ENCODE data around the gene ADAM15. TPM values are rescaled to one million over a fixed set of nuclear protein-coding genes. Genes with fewer than 3 reads are reported as not detected.

The ADAM15 gene
- total RNA-seq, 4 donors from 2014 or later, result 135 to 194 (median 183) TPM

DNA sequence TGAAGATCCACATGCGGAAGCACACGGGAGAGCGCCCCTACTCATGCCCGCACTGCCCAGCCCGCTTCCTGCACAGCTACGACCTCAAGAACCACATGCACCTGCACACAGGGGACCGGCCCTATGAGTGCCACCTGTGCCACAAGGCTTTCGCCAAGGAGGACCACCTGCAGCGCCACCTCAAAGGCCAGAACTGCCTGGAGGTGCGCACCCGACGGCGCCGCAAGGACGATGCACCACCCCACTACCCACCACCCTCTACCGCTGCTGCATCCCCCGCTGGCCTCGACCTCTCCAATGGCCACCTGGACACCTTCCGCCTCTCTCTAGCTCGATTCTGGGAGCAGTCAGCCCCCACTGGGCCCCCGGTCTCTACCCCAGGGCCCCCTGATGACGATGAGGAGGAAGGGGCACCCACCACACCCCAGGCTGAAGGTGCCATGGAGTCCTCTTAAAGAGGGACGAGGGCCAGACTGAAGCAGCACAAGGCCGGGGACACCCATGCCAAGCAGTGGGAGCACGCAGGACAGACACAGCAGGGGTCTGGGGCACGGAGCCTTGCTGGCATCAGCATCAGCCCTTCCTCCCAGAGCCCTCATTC lies 34.8 kb upstream of the ADAM15 start:
- peak overlapping the region; percentile 85 to 99 (median 96) for H3K27ac ChIP-seq
- H3K4me1 ChIP-seq, result peaks cover 74 to 98% (median 80%) of the 10 kb centered on the region in 3 donors
- peak overlapping the region in 1 of 4 donors; percentile 68 for H3K4me3 ChIP-seq
- no peaks in the 10 kb centered on the region for H3K27me3 ChIP-seq
- intact Hi-C loops (cut with DNase I), result no loop called here
- TF ChIP-seq, protein P1, sequence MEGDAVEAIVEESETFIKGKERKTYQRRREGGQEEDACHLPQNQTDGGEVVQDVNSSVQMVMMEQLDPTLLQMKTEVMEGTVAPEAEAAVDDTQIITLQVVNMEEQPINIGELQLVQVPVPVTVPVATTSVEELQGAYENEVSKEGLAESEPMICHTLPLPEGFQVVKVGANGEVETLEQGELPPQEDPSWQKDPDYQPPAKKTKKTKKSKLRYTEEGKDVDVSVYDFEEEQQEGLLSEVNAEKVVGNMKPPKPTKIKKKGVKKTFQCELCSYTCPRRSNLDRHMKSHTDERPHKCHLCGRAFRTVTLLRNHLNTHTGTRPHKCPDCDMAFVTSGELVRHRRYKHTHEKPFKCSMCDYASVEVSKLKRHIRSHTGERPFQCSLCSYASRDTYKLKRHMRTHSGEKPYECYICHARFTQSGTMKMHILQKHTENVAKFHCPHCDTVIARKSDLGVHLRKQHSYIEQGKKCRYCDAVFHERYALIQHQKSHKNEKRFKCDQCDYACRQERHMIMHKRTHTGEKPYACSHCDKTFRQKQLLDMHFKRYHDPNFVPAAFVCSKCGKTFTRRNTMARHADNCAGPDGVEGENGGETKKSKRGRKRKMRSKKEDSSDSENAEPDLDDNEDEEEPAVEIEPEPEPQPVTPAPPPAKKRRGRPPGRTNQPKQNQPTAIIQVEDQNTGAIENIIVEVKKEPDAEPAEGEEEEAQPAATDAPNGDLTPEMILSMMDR (IDR thresholded peaks at IDR 0.05), result no peak
- no peak for TF ChIP-seq POLR2A (IDR thresholded peaks at IDR 0.05)
- no peaks in the 10 kb centered on the region for H3K9me3 ChIP-seq
- no peak for DNase-seq
- WGBS, 2 donors, result 72 to 83% methylated on average over 11 to 16 of the region's 26 CpGs
- peaks cover 16 to 59% (median 29%) of the 10 kb centered on the region in 3 donors for H3K36me3 ChIP-seq

DNA sequence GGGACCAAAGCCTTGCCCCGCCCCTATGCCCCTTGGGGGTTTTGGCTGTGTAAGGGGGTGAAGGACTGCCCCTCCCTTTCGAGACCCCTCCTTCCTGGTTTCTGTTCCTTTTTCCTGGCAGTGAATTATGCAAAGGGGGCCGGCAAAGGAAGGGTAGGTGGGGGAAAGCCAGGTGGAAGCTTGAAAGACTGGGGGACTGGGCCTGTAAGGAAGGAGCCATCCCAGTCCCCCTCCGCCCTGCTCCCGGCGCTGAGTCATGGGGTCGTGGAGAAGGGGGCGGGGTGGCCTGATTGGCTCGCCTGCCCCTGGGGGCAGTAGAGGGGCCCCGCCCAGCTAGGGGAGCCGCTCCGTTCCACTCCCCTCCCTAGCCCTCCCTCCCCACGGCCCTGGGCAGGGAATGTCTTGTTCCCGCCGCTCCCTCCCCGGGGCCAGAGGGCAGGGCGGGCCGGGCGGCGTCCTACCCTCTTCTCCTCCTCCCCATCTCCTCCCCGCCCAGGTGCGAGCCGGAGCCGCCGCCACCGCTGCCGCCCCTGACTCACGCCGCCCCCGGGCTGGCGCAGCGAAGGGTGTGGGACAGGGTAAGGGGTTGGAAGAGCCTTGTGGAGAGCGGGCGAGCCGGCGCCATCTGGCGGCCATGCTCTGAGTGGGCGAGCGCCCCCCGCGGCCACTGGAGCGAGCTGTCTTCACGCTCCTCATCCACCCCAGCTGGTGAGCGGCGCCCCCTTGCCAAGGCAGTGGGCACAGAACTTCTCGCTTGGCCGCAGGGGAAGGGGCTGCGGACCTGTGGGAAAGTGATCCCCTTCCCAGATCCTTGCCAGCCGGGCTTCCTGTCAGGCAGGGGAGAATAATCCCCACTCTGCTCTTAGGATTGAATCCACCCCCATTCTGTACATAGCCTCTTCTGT lies 33.8 kb upstream of the ADAM15 start:
- 2 to 5% methylated on average over 13 to 14 of the region's 49 CpGs for WGBS, 2 donors
- peak; percentile 52 for DNase-seq
- peak overlapping the region; percentile 21 to 68 (median 41) for H3K4me3 ChIP-seq
- no peaks in the 10 kb centered on the region for H3K27me3 ChIP-seq
- H3K9me3 ChIP-seq, result no peaks in the 10 kb centered on the region
- H3K4me1 ChIP-seq, result peaks cover 65 to 98% (median 70%) of the 10 kb centered on the region in 3 donors
- TF ChIP-seq POLR2A (IDR thresholded peaks at IDR 0.05), result peak in 2 of 4 donors; percentile 38 to 40
- TF ChIP-seq, protein P1 (IDR thresholded peaks at IDR 0.05), result peak; percentile 96 to 99 (median 98)
- intact Hi-C loops (cut with DNase I), result no loop called here
- H3K27ac ChIP-seq, result peak overlapping the region; percentile 85 to 99 (median 96)
- H3K36me3 ChIP-seq, result peaks cover 16 to 59% (median 29%) of the 10 kb centered on the region in 3 donors

DNA sequence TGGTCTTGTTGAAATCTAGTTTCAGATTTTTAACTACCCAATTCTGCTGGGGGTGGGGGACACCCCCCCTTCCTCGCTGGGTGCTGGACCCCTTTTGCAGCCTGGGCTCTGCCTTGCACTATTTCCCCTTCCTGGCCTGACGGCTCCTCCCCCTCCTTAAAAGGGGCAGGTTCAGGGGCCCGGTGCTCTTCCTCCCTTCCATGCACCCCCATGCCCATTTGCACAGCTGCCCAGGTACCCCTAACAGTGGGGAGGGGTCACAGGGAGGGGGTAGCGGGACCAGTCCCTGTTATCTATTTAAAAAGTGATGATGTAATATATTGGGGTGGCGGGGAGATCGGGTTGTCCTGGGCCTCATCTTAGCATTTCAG lies 33.2 kb upstream of the ADAM15 start:
- Histone ChIP-seq H3K27ac (peak overlapping the region; percentile 85 to 99 (median 96)), H3K27me3 (no peaks in the 10 kb centered on the region), H3K36me3 (peaks cover 16 to 58% (median 29%) of the 10 kb centered on the region in 3 donors), H3K4me1 (peaks cover 58 to 98% (median 67%) of the 10 kb centered on the region in 3 donors), H3K9me3 (no peaks in the 10 kb centered on the region), H3K4me3 (peak overlapping the region; percentile 21 to 68 (median 41))
- WGBS, 2 donors, result 28 to 48% methylated on average over 5 of the region's 6 CpGs
- DNase-seq, result no peak
- TF ChIP-seq, protein P1 (IDR thresholded peaks at IDR 0.05), result no peak
- TF ChIP-seq POLR2A (IDR thresholded peaks at IDR 0.05), result no peak
- intact Hi-C loops (cut with DNase I), result no loop called here

DNA sequence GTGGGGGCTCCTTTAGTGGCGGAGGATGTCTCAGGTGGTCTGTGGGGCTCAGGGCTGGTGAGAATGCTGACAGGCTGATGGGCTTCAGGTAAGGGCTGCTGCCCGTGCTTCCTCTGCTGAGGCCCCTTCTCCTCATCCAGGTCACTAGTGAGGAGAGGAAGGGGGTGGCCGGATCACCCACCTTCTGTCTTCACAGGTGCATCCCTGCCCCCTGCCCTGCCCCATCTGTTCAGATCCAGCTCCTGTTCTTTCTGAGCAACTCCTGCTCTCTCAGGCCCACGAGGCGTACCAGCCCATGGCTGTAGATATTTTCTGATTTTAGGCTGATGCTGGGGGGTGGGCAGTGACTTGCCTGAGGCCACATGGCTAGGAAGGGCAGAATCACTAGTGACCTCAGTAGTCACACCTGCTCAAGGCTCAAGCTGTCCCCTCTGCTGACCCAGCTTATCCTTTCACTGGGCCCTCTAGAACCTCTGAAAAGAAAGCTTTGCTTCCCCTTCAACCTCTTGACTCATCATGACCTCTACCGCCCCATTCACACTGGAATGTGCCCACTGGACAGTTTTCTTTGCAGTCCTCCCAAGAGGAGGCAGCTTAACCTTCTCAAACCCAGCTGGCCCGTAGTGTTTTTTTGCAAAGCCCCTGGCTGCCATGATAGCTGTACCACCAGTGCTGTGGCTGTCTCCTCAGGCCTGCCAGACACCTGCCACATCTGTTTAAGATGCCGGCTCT lies 32.3 kb upstream of the ADAM15 start:
- 83 to 84% methylated on average over 6 of the region's 8 CpGs for WGBS, 2 donors
- Histone ChIP-seq H3K9me3 (no peaks in the 10 kb centered on the region), H3K36me3 (peaks cover 16 to 50% (median 28%) of the 10 kb centered on the region in 3 donors), H3K4me1 (peaks cover 50 to 93% (median 58%) of the 10 kb centered on the region in 3 donors), H3K27me3 (no peaks in the 10 kb centered on the region), H3K27ac (peak overlapping the region; percentile 0 to 99 (median 92)), H3K4me3 (no peak overlapping the region)
- TF ChIP-seq POLR2A (IDR thresholded peaks at IDR 0.05), result no peak
- TF ChIP-seq, protein P1 (IDR thresholded peaks at IDR 0.05), result no peak
- DNase-seq, result no peak
- intact Hi-C loops (cut with DNase I), result no loop called here
